GM21529 (cell line): ENCODE measurements around the gene MTAP.

Experiments used
- ATAC-seq: cut with Tn5 transposase; IDR thresholded peaks from one replicate; pipeline ENCODE4 v1.9.1; 2021; ENCODE audit not compliant: unreplicated experiment

Gene MTAP

GRCh38 chr9:21841133-21841532 lies 38.7 kb downstream of the MTAP start:
- no peak for ATAC-seq

GRCh38 chr9:21848615-21849014 lies 46.2 kb downstream of the MTAP start:
- ATAC-seq: no peak

- ATAC-seq: peak; percentile 98
These were observed 50.3 kb downstream of the MTAP start for GRCh38 chr9:21852754-21853153.

- ATAC-seq: no peak
These were observed 51.0 kb downstream of the MTAP start for GRCh38 chr9:21853414-21853813.

- ATAC-seq: no peak
These were observed 51.7 kb downstream of the MTAP start for GRCh38 chr9:21854119-21854518.

GRCh38 chr9:21854594-21854993 lies 52.2 kb downstream of the MTAP start:
- no peak for ATAC-seq

GRCh38 chr9:21856301-21857094 lies 54.1 kb downstream of the MTAP start:
- ATAC-seq: no peak

GRCh38 chr9:21862871-21863270 lies 60.4 kb downstream of the MTAP start:
- ATAC-seq: no peak

- no peak for ATAC-seq
These were observed 62.1 kb downstream of the MTAP start for GRCh38 chr9:21864505-21864904.

GRCh38 chr9:21866302-21866701 lies 63.9 kb downstream of the MTAP start:
- ATAC-seq: no peak

- no peak for ATAC-seq
These were observed 69.0 kb downstream of the MTAP start for GRCh38 chr9:21871256-21871975.

GRCh38 chr9:21872696-21873095 lies 70.3 kb downstream of the MTAP start:
- ATAC-seq: no peak

GRCh38 chr9:21873540-21874221 lies 71.2 kb downstream of the MTAP start:
- ATAC-seq: no peak

GRCh38 chr9:21875893-21876292 lies 73.5 kb downstream of the MTAP start:
- ATAC-seq: no peak

- ATAC-seq: no peak
These were observed 81.2 kb downstream of the MTAP start for GRCh38 chr9:21883642-21884041.

GRCh38 chr9:21889673-21890072 lies 87.2 kb downstream of the MTAP start:
- ATAC-seq: no peak

GRCh38 chr9:21890696-21891095 lies 88.3 kb downstream of the MTAP start:
- no peak for ATAC-seq

- no peak for ATAC-seq
These were observed 99.1 kb downstream of the MTAP start for GRCh38 chr9:21901546-21901945.

GRCh38 chr9:21902136-21902535 lies 99.7 kb downstream of the MTAP start:
- ATAC-seq: no peak

- ATAC-seq: no peak
These were observed 101.0 kb downstream of the MTAP start for GRCh38 chr9:21903380-21903965.

GRCh38 chr9:21904371-21904770 lies 101.9 kb downstream of the MTAP start:
- ATAC-seq: no peak

GRCh38 chr9:21904776-21905175 lies 102.3 kb downstream of the MTAP start:
- no peak for ATAC-seq
